AG04449 (cell line): Measurements from ENCODE around the gene ARMC12.

ENCODE experiments used
- CTCF ChIA-PET: fragments of 350-600 bp; formaldehyde crosslinking; extraction: SDS; loops from one replicate; lab custom pipeline; 2021; ENCODE audit warnings: antibody characterized with exemption; lab: Yijun Ruan, JAX
- POLR2A ChIA-PET: fragments of 400-600, 350-600 bp; formaldehyde crosslinking; extraction: SDS; loops from one replicate; lab custom pipeline; 2020; ENCODE audit warnings: antibody characterized with exemption, inconsistent platforms; lab: Yijun Ruan, JAX
- DNase-seq: peaks from one replicate; pipeline ENCODE4 v3.0.0-alpha.2; 2010; ENCODE audit warnings: low read depth, low spot score
- H3K4me3 ChIP-seq: 2 replicates; pipeline ENCODE4 v1.5.1; 2011; ENCODE audit warnings: low read depth, mild to moderate bottlenecking, control low read depth, low read length
- CTCF ChIP-seq: IDR thresholded peaks from one replicate; pipeline ENCODE4 v1.5.1; 2011; ENCODE audit warnings: mild to moderate bottlenecking, moderate library complexity, low read length, control low read depth, inconsistent platforms; ENCODE audit not compliant: insufficient read depth; ENCODE audit errors: missing control alignments

ARMC12 gene

GRCh38 chr6:35787266-35788218 lies 50.7 kb downstream of the ARMC12 start:
- POLR2A ChIA-PET = interaction anchor here (1.4 kb wide), 1 partner anchor 11 kb away, joined by 6 read pairs; no protein-coding TSS in a partner anchor
- TF ChIP-seq CTCF = no peak
- H3K4me3 ChIP-seq = no peak overlapping the region
- CTCF ChIA-PET = interaction anchor here (4.0 to 4.4 kb wide), 2 partner anchors 10 to 50 kb away, joined by 18 to 33 read pairs; partner anchors contain the start of genes ARMC12 and CLPS
- DNase-seq = no peak

GRCh38 chr6:35788423-35788982 lies 51.7 kb downstream of the ARMC12 start:
- no peak for TF ChIP-seq CTCF
- POLR2A ChIA-PET = interaction anchor here (1.4 kb wide), 1 partner anchor 10 kb away, joined by 6 read pairs; no protein-coding TSS in a partner anchor
- no peak overlapping the region for H3K4me3 ChIP-seq
- CTCF ChIA-PET = interaction anchor here (0.9 to 4.4 kb wide), 4 partner anchors 9 to 241 kb away, joined by 3 to 33 read pairs (median 10); partner anchors contain the start of genes ARMC12 and CLPS
- DNase-seq = no peak

DNA sequence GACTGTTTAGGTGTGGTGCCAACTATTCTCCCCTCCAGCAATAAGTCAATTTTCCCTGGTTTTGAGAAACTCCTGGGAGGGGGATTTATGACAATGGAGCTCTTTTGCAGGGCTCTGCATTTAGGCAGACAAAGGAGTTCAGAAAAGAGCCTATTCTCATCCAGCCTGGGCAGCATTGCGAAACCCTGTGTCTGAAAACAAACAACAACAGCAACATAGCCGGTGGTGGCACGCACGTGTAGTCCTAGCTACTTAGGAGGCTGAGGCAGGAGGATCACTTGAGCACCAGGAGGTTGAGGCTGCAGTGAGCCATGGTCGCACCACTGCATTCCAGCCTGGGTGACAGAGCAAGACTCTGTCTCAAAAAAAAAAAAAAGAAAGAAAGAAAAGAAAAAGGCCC lies 53.9 kb downstream of the ARMC12 start:
- TF ChIP-seq CTCF = no peak
- DNase-seq = no peak
- POLR2A ChIA-PET = no interaction called here
- CTCF ChIA-PET = interaction anchor here (4.0 kb wide), 1 partner anchor 53 kb away, joined by 18 read pairs; the partner anchor contains the start of gene ARMC12
- H3K4me3 ChIP-seq = no peak overlapping the region

GRCh38 chr6:35794536-35795452 lies 58.0 kb downstream of the ARMC12 start:
- CTCF ChIA-PET = no interaction called here
- no peak overlapping the region for H3K4me3 ChIP-seq
- no peak for DNase-seq
- POLR2A ChIA-PET = interaction anchor here (0.6 kb wide), 1 partner anchor 1667 kb away, joined by 3 read pairs; no protein-coding TSS in a partner anchor
- no peak for TF ChIP-seq CTCF

- no peak overlapping the region for H3K4me3 ChIP-seq
- ChIA-PET CTCF (no interaction called here), POLR2A (no interaction called here)
- DNase-seq = no peak
- no peak for TF ChIP-seq CTCF
Measured at GRCh38 chr6:35795453-35796071, 58.7 kb downstream of the ARMC12 start.
